ENCODE data around the gene GPC1. TPM values are rescaled to one million over a fixed set of nuclear protein-coding genes. Genes with fewer than 3 reads are reported as not detected.
A peak's percentile ranks its signal among the peaks of the same experiment; 100 is the strongest.

GPC1 gene
- total and polyA plus RNA-seq, 2 donors (not counting 1 experiment from before 2014, with no cell fraction given) = 1.2 to 3.3 TPM

DNA sequence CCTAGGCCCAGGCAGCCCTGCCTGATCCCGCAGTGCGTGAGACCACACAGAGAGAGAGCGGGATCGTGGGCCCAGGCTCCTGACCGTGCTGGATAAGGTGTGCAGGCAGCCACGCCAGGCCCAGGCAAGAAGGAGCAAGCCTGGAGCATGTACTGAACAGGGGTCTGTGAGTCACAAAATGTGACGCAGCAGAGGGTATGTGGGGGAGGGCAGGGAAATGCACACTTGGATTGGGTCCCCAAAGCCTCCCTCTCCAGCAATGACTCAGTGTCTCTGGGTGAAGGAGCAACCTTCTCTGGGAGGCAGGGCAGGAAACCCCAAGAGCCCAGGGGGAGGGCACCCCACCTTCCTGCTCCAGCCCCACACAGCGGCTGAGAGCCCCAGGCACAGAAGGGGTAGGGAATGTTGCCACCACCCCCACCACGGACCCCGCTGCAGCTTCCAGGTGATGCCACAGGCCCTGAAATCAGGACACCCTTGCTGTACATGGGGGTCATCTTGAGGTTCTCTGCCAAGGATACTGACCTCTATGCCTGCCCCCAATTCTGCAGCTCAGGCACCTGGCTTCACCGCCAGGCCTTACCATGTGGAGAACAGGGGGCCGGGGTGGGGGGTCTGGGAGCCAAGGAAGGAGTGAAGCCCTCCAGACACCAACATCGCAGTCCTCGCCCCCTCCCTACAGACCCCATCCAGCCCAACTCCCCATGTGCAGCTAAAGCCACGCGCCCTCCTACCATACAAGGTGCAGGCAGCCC, 1.3 kb upstream of the GPC1 start:
- H3K27ac Mint-ChIP-seq = peak overlapping the region; percentile 83
- POLR2A ChIA-PET = no interaction called here
- peak overlapping the region in 2 of 5 experiments; percentile 59 to 74 for H3K4me3 ChIP-seq (ENCODE audit: control extremely low read depth in 1 of 5, extremely low read depth in 1 of 5, insufficient read depth in 1 of 5, low read depth in 2 of 5, low read length in 4 of 5)

More for the DNA sequence above, 1.3 kb upstream of the GPC1 start:
- peaks cover 0 to 24% (median 0%) of the 10 kb centered on the region in 3 donors for H3K9me3 ChIP-seq (ENCODE audit: control extremely low read depth in 1 of 3, control insufficient read depth in 2 of 3, insufficient read depth in 1 of 3, low read length in 2 of 3)
- no peak for DNase-seq
- Mint-ChIP-seq H3K9me3 (ENCODE audit: insufficient read depth) (no peaks in the 10 kb centered on the region), H3K4me1 (peaks cover 10% of the 10 kb centered on the region), H3K4me3 (peak overlapping the region; percentile 87), H3K27me3 (peaks cover 11% of the 10 kb centered on the region)
- no peak overlapping the region for H3K27ac ChIP-seq (ENCODE audit: low read length in 2 of 2)
- peak overlapping the region; percentile 79 for H3K9ac ChIP-seq (ENCODE audit: low read length)
- no peaks in the 10 kb centered on the region for H3K79me2 ChIP-seq (ENCODE audit: control insufficient read depth, insufficient read depth, low read length)
- no peak for TF ChIP-seq EZH2 (IDR thresholded peaks at IDR 0.05; ENCODE audit: borderline replicate concordance, insufficient read depth, low read depth, low read length, poor library complexity, severe bottlenecking)
- TF ChIP-seq, protein P1, sequence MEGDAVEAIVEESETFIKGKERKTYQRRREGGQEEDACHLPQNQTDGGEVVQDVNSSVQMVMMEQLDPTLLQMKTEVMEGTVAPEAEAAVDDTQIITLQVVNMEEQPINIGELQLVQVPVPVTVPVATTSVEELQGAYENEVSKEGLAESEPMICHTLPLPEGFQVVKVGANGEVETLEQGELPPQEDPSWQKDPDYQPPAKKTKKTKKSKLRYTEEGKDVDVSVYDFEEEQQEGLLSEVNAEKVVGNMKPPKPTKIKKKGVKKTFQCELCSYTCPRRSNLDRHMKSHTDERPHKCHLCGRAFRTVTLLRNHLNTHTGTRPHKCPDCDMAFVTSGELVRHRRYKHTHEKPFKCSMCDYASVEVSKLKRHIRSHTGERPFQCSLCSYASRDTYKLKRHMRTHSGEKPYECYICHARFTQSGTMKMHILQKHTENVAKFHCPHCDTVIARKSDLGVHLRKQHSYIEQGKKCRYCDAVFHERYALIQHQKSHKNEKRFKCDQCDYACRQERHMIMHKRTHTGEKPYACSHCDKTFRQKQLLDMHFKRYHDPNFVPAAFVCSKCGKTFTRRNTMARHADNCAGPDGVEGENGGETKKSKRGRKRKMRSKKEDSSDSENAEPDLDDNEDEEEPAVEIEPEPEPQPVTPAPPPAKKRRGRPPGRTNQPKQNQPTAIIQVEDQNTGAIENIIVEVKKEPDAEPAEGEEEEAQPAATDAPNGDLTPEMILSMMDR (IDR thresholded peaks at IDR 0.05) = no peak
- no peak for ATAC-seq (ENCODE audit: low read depth)
- CTCF ChIA-PET = no interaction called here
- peak overlapping the region; percentile 91 for H2AFZ ChIP-seq (ENCODE audit: insufficient read depth, low read depth, low read length, poor library complexity, severe bottlenecking)
- intact Hi-C loops (cut with micrococcal nuclease) = loop anchor here (2.0 to 10.0 kb wide), 3 partner anchors 127 to 409 kb away; partner anchors contain the start of genes DUSP28 and NDUFA10
- H3K4me2 ChIP-seq (replicated peaks; ENCODE audit: low read depth, low read length, poor library complexity, severe bottlenecking) = peak overlapping the region; percentile 100
- peaks cover 24 to 27% of the 10 kb centered on the region in 2 donors for H3K4me1 ChIP-seq (ENCODE audit: control insufficient read depth in 2 of 2, insufficient read depth in 2 of 2, low read length in 2 of 2)
- 85% methylated on average over 14 of the region's 16 CpGs for WGBS (ENCODE audit: insufficient coverage)
- no peaks in the 10 kb centered on the region for H3K36me3 ChIP-seq (replicated peaks in 1 of 2; ENCODE audit: control extremely low read depth in 1 of 2, control insufficient read depth in 1 of 2, extremely low read depth in 1 of 2, insufficient read depth in 2 of 2, low read length in 1 of 2)
- peaks cover 15% of the 10 kb centered on the region for H4K20me1 ChIP-seq (ENCODE audit: control insufficient read depth, insufficient read depth, low read length, poor library complexity, severe bottlenecking)
- peaks cover 0 to 39% (median 13%) of the 10 kb centered on the region in 4 experiments for H3K27me3 ChIP-seq (replicated peaks in 1 of 4; ENCODE audit: control extremely low read depth in 1 of 4, control insufficient read depth in 3 of 4, insufficient read depth in 4 of 4, low read length in 3 of 4)
